DND-41 (cell line): ENCODE measurements around the gene FCHO2.

Source experiments
- ATAC-seq: fragments of 200-7000 bp; cut with Tn5 transposase; 3 replicates; pipeline ENCODE4 v1.9.1; 2021; ENCODE audit warnings: low read depth; ENCODE audit not compliant: insufficient read depth
- DNase-seq: peaks from one replicate; pipeline ENCODE4 v3.0.0-alpha.2; 2020
- H2AFZ ChIP-seq: 2 replicates; pipeline ENCODE4 v1.6.0; 2012; ENCODE audit warnings: low read depth, low read length
- H3K27ac ChIP-seq: 2 replicates; pipeline ENCODE4 v1.5.1; 2012; ENCODE audit warnings: low read length, inconsistent platforms
- H3K27me3 ChIP-seq: fragments of 200-600 bp; sonication (generic); 2 replicates; pipeline ENCODE4 v1.6.0; 2012; ENCODE audit warnings: low read length, mild to moderate bottlenecking, inconsistent platforms; ENCODE audit not compliant: insufficient read depth, poor library complexity
- H3K36me3 ChIP-seq: 2 replicates; pipeline ENCODE4 v1.5.1; 2012; ENCODE audit warnings: low read length, inconsistent platforms; ENCODE audit not compliant: insufficient read depth
- H3K4me1 ChIP-seq: 2 replicates; pipeline ENCODE4 v1.5.1; 2012; ENCODE audit warnings: mild to moderate bottlenecking, low read length; ENCODE audit not compliant: insufficient read depth
- H3K4me2 ChIP-seq: 2 replicates; pipeline ENCODE4 v1.6.0; 2012; ENCODE audit warnings: mild to moderate bottlenecking, moderate library complexity, low read length, inconsistent platforms; ENCODE audit not compliant: insufficient read depth
- H3K4me3 ChIP-seq, 2 experiments: fragments of 200-600 bp in 1 of 2; shearing (Covaris generic) in 1 of 2; 2 replicates each; pipeline ENCODE4 v1.5.1; 2012 to 2016; ENCODE audit warnings: inconsistent platforms in 2 of 2, low read length in 2 of 2, mild to moderate bottlenecking in 2 of 2, low read depth in 1 of 2, moderate library complexity in 1 of 2
- H3K79me2 ChIP-seq: 2 replicates; pipeline ENCODE4 v1.6.0; 2012; ENCODE audit warnings: low read length, inconsistent platforms; ENCODE audit not compliant: insufficient read depth
- H3K9ac ChIP-seq: 2 replicates; pipeline ENCODE4 v1.6.0; 2012; ENCODE audit warnings: low read depth, mild to moderate bottlenecking, inconsistent platforms, low read length, moderate library complexity
- H3K9me3 ChIP-seq: 2 replicates; pipeline ENCODE4 v1.5.1; 2012; ENCODE audit warnings: low read length, moderate library complexity, mild to moderate bottlenecking, inconsistent platforms; ENCODE audit not compliant: insufficient read depth, severe bottlenecking
- H4K20me1 ChIP-seq: 2 replicates; pipeline ENCODE4 v1.6.0; 2012; ENCODE audit warnings: low read length; ENCODE audit not compliant: insufficient read depth
- EZH2 ChIP-seq: IDR thresholded peaks from 3 replicates; pipeline ENCODE4 v1.6.1; 2012; ENCODE audit warnings: borderline replicate concordance, low read depth, mild to moderate bottlenecking, moderate library complexity, low read length, inconsistent platforms; ENCODE audit not compliant: severe bottlenecking
- TF ChIP-seq, protein P1 (sequence below): IDR thresholded peaks from 2 replicates; pipeline ENCODE4 v1.5.1; 2012; ENCODE audit warnings: borderline replicate concordance, low read length, moderate library complexity, mild to moderate bottlenecking; ENCODE audit not compliant: poor library complexity, severe bottlenecking; ENCODE audit errors: extremely low read depth

FCHO2 gene

GRCh38 chr5:73118391-73118973, 162.6 kb downstream of the FCHO2 start:
- Histone ChIP-seq H3K9ac (no peak overlapping the region), H3K4me1 (no peaks in the 10 kb centered on the region), H2AFZ (no peak overlapping the region), H3K27ac (no peak overlapping the region), H4K20me1 (no peaks in the 10 kb centered on the region), H3K36me3 (no peaks in the 10 kb centered on the region), H3K4me3 (no peak overlapping the region), H3K27me3 (peaks cover 3% of the 10 kb centered on the region), H3K4me2 (no peak overlapping the region), H3K79me2 (no peaks in the 10 kb centered on the region), H3K9me3 (no peaks in the 10 kb centered on the region)
- no peak for DNase-seq
- TF ChIP-seq, protein P1, sequence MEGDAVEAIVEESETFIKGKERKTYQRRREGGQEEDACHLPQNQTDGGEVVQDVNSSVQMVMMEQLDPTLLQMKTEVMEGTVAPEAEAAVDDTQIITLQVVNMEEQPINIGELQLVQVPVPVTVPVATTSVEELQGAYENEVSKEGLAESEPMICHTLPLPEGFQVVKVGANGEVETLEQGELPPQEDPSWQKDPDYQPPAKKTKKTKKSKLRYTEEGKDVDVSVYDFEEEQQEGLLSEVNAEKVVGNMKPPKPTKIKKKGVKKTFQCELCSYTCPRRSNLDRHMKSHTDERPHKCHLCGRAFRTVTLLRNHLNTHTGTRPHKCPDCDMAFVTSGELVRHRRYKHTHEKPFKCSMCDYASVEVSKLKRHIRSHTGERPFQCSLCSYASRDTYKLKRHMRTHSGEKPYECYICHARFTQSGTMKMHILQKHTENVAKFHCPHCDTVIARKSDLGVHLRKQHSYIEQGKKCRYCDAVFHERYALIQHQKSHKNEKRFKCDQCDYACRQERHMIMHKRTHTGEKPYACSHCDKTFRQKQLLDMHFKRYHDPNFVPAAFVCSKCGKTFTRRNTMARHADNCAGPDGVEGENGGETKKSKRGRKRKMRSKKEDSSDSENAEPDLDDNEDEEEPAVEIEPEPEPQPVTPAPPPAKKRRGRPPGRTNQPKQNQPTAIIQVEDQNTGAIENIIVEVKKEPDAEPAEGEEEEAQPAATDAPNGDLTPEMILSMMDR, result no peak
- TF ChIP-seq EZH2, result no peak
- no peak for ATAC-seq

DNA sequence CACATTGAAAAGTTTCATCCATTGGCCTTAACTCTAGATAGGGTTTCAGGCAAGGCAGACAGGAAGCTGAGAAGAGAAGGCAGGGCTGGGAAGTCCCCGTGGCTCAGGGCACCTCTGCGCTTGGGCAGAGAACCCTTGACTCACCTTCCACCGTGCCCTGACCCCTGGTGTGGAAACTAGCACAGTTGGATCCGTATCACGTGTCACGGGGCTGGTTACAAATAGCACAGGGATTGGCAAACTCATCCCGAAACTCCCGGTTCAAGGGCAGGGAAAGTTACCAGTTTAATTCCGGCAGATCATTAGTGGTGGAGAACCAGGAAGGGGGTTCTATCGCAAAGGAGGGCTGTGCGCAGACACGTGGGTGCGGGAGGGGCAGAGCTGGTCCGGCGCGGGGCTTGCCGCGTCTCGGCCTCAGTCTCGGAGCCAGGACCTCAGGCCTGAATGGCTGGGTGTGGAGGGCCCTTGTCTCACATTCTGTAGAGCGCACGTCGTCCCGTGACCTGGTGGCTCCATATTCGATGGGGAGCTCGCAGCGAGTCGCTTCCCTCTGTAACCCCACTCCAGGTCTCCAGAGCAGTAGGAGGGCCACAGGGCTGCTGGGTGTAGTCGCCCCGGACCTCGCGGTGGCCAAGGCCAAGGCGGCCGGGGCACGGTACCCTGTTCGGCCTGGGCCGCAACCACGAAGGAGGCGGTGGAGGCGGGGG, 163.8 kb downstream of the FCHO2 start:
- H3K9me3 ChIP-seq, result no peaks in the 10 kb centered on the region
- no peak overlapping the region for H3K9ac ChIP-seq
- H4K20me1 ChIP-seq, result no peaks in the 10 kb centered on the region
- no peak overlapping the region for H3K27ac ChIP-seq
- H2AFZ ChIP-seq, result no peak overlapping the region
- no peak for DNase-seq
- H3K4me2 ChIP-seq, result no peak overlapping the region
- TF ChIP-seq, protein P1, result no peak
- TF ChIP-seq EZH2, result no peak
- no peaks in the 10 kb centered on the region for H3K79me2 ChIP-seq
- H3K36me3 ChIP-seq, result no peaks in the 10 kb centered on the region
- H3K4me1 ChIP-seq, result no peaks in the 10 kb centered on the region
- peaks cover 10% of the 10 kb centered on the region for H3K27me3 ChIP-seq
- no peak overlapping the region for H3K4me3 ChIP-seq
- no peak for ATAC-seq

GRCh38 chr5:73120222-73121118, 164.6 kb downstream of the FCHO2 start, which contains the start of gene TMEM171:
Gene TMEM171, plus strand, starts transcription at chr5:73120575. Its CDS starts 2,799 bp downstream, at chr5:73123374.
- no peak within 1 kb of the TSS for H2AFZ ChIP-seq
- no peaks in the 10 kb centered on the region for H3K4me1 ChIP-seq
- no peak within 1 kb of the TSS for H3K4me3 ChIP-seq
- no peak for ATAC-seq
- peaks cover 7% of the 10 kb centered on the region for H3K27me3 ChIP-seq
- no peaks in the 10 kb centered on the region for H3K79me2 ChIP-seq
- no peak for DNase-seq
- no peaks in the 10 kb centered on the region for H3K36me3 ChIP-seq
- H3K4me2 ChIP-seq, result no peak within 1 kb of the TSS
- H4K20me1 ChIP-seq, result no peaks in the 10 kb centered on the region
- no peak within 1 kb of the TSS for H3K27ac ChIP-seq
- H3K9me3 ChIP-seq, result no peaks in the 10 kb centered on the region
- no peak within 1 kb of the TSS for H3K9ac ChIP-seq
- no peak for TF ChIP-seq EZH2
- TF ChIP-seq, protein P1, result no peak
